ENCODE data around the gene RNF217.

Gene RNF217

DNA sequence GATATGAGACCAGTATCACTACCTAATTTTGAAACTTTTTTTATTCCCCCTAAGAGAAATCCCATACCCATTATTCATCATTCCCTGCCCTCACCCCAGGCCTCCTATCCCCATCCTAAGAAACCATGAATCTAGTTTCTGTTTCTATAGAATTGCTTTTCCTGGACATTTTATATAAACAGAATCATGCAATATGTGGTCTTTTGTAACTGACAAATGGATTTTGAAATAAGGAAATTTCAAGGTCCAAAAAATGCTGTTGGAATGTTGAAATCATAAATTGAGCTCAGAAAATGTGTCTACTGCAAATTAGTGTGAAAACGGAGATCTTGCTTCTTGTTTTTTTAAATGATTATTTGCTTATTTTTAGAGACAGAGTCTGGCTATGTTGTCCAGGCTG lies 25.1 kb downstream of the RNF217 start:
- in situ Hi-C loops (cut with HindIII; ENCODE audit: low sequenced_read_pairs) = no loop called here

DNA sequence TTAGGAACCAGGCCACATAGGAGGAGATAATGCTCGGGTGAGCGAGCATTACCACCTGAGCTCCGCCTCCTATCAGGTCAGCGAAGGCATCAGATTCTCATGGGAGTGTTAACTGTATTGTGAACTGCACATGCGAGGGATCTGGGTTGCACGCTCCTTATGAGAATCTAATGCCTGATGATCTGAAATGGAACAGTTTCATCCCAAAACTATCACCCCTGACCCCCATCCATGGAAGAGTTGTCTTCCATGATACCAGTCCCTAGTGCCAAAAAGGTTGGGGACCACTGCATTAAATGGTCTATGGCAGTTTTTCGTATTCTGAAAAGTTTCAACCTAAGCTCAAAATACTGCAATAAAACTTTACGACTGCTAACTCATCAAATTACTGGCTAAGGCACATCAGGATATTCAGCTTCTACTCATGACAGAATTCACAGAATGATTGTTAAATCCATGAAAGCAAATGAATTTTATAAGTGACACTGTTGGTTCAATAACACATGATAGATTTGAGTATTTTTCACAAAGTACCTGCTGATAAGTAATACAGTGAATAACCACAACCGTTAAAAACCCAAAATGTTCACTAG lies 25.9 kb downstream of the RNF217 start:
- in situ Hi-C loops (cut with HindIII; ENCODE audit: low sequenced_read_pairs) = no loop called here

DNA sequence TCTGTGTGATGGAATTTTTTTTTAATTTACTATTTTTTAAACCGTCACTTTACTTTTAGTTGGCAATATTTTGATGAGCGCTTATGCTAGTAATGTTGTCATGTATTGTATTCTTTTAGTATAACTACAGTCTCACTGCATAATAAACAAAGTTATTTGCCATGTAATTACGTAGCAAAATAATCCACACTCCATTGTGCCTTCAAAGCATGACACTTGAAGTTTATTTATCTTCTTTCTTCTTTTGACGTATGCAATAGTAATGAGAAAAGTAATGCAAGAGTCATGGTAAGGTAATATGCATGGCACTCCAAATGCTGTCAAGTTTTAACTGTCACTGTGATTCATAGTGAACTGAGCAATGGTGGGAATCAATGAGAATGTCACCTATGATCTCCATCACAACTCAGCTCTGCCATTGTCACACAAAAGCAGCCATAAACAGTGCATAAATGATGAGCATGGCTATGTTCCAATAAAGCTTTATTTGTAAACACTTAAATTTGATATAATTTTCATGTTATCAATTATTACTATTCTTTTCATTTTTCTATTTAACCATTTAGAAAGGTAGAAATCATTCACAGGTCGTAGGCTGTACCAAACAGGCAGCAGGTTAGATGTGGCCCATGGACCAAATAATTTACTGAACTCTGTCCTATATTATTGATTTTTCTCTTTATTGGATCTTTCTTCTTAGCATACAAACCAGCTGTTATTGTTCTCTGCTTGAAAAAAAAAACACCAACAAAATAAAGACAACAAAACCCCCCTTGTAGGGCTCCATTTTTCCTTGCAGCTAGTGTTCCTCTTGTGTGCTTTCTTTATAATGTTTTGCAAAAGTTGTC lies 27.1 kb downstream of the RNF217 start:
- in situ Hi-C loops (cut with HindIII; ENCODE audit: low sequenced_read_pairs) = no loop called here

DNA sequence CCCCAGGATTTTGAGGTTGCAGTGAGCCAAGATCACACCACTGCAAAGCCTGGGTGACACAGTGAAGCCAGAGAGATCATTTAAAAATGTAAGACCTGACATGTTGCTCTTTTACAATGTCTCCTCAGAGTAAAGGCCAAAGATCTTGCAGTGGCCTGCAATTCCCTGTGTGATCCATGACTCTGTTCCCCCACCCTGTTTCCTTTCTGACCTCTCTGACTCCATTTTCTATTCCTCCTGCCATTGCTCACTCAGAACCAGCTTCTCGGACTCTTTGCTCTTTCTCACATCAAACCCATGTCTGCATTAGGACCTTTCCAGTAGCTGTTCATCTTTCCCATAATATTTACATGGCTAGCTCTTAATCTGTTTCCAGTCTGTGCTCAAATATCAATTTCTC lies 28.8 kb downstream of the RNF217 start:
- in situ Hi-C loops (cut with HindIII; ENCODE audit: low sequenced_read_pairs) = no loop called here

DNA sequence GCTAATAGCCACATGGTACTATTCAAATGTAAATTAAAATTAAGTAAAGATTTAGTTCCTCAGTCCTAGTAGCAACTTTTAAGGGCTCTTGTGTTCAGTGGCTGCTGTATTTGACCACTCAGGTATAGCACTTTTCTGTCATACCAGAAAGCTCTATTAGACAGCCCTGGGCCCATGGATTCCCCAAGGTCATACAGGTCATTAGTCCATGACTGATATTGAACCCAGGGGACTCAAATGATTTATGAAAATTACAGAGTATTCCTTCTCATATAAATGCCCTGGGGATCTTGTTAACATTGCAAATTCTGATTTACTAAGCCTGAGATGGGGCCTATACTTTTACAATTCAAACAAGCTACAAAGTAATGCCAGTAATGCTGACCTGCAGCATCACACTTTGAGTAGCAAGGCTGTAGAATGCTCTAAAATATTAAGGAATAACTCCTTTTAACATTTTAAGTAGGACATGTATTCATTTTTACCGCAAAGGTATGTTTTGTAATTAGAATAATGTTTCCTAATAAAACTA lies 29.6 kb downstream of the RNF217 start:
- in situ Hi-C loops (cut with HindIII; ENCODE audit: low sequenced_read_pairs) = no loop called here

DNA sequence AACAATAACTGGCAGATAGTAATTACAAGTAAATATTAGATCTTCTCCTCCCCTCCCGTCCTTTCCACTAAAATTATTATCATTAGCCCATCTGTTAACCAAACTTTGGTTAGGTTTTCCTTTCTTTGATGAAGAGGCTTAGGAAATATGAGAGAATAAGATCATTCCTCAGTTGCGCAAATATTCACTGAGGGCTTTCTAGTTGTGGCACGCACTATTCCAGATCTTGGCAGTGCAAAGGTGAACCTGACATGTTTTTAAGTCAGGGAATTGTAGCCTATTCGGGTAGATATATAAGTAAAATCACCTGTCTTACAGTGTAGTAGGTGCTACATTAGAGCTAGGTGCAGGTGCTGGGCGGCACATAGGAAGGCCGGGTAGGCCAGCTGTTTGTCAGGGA lies 31.1 kb downstream of the RNF217 start:
- in situ Hi-C loops (cut with HindIII; ENCODE audit: low sequenced_read_pairs) = no loop called here

DNA sequence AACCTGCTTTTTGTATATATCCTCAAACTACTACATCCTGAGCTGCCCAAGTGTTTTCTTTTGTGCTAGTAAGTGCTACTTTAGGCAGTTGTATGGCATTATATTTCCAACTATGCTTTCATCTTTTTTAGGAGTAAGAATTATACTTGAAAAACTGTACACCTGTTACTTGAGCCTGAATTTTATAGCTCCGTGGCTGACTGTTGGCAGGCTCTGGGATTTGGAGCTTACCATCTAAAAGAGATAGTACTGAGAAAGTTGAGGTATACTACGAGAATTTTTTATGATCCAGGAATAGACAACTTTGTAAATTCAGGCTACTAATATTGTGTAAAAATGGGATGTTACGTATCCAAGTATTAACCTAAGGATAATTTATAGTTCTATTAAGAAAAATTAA lies 32.4 kb downstream of the RNF217 start:
- in situ Hi-C loops (cut with HindIII; ENCODE audit: low sequenced_read_pairs) = no loop called here

DNA sequence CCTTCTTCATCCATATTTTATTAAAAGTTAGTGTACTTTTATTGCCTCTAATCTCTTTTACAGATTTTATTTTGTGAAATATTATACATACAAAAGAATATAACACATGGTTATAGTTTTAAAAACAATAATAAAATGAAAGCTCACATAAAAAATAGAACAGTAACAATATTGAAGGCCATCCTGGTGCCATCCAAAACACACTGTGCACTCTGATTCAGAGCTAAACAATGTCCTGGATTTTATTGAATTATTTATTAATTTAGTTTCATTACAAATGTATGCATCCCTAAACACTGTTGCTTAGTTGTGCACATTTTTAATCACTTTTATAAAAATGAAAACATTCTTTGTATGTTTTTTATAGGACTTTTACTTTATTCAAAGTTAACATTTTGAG lies 32.9 kb downstream of the RNF217 start:
- in situ Hi-C loops (cut with HindIII; ENCODE audit: low sequenced_read_pairs) = no loop called here

DNA sequence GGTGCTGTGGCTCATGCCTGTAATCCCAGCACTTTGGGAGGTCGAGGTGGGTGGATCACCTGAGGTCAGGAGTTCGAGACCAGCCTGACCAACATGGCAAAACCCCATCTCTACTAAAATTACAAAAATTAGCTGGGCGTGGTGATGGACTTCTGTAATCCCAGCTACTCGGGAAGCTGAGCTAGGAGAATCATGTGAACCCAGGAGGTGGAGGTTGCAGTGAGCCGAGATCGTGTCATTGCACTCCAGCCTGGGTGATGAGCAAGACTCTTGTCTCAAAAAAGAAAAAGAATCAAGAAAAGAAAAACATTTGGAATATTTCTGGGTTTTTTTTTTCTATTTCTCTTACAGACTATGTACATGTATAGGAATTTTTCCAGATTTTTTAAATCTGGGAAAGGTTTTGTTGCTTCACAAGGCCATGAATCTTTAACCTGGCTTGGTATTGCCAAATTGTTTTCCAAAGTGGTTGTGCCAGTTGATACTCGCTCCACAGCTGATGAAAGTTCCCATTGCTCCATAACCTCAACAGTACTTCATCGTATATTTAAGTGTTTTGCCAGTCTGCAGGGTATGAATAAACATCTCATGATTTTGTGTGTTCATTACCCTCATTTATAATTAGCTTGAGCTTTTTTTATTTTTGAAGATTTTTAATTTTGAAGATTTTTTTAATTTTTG lies 33.5 kb downstream of the RNF217 start:
- in situ Hi-C loops (cut with HindIII; ENCODE audit: low sequenced_read_pairs) = no loop called here

DNA sequence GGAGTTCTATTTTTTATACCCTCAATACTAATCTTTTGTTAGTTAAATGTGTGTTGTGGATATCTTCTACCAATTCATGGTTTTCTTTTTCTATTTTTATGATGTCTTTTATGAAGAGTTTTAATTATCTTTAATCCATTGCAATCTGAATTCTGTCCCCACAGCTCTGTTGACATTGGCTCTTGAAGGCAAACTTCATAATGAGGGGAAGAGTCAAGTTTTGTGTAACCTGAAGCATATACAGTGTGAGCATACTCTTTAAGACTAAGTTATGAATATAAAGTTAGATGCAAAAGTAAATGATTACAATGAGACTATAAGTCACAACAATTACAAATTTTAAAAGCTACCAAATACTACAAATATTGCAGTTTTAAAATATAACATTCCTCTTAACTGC lies 34.2 kb downstream of the RNF217 start:
- in situ Hi-C loops (cut with HindIII; ENCODE audit: low sequenced_read_pairs) = no loop called here

DNA sequence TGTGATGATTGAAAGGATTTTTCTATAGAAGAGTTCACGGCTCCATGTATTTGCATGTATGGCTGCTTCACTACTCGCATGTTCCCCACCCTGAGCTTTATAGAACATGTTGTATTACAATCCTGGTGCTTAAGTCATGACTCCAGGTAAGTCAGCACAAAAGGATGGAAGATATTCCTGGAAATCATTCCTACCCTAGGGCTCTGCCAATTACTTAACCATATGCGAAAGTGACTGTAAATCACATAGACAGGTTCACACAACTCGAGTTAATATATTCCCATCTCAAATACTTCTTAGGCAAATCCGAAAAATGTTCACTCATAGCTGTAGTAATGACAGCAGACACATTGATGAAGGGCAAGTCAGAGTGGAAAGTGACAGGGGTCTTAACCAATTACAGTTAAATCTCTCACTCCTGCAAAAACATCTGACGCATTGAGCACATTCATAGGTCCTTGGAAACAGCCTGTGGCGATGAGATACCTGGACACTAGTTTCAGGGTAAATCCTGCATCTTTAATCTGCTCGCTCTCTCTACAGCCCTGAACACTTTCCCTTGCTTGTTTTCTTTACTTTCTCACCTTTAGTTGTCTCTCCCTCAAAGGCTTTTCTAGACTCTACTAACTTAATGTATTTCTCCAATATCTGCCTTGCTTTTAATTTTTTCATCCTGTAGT lies 35.1 kb downstream of the RNF217 start:
- in situ Hi-C loops (cut with HindIII; ENCODE audit: low sequenced_read_pairs) = no loop called here

DNA sequence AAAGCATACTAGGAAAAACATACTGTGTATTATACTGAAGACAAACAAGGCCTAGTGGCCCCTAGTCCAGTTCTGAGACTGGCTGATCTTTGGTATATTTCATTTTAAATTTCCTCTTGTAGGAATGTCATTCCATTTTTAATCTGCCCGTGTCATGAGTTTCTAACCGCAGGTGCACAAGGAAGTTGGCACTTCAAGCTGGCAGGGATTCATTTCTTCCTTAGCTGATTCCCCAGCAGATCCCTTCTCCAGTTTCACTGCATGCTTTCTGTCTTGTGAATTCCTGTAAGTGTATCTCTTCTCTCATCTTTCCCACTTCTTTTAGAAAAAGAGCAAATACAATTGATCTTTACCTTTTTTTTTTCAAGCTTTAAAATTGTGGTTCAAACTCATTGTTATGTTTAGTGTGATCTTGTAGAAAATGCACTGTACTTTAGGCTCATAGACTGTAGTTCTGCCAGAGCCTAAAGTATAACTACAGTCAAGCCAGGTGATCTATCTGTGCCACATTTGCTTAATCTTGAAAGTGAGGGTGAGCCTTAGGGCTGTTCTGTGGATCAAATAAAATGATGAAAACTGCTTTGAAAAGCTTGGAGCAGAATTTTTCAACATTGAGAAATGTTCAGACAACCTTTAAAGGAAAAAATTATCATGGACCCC lies 37.0 kb downstream of the RNF217 start:
- in situ Hi-C loops (cut with HindIII; ENCODE audit: low sequenced_read_pairs) = no loop called here

DNA sequence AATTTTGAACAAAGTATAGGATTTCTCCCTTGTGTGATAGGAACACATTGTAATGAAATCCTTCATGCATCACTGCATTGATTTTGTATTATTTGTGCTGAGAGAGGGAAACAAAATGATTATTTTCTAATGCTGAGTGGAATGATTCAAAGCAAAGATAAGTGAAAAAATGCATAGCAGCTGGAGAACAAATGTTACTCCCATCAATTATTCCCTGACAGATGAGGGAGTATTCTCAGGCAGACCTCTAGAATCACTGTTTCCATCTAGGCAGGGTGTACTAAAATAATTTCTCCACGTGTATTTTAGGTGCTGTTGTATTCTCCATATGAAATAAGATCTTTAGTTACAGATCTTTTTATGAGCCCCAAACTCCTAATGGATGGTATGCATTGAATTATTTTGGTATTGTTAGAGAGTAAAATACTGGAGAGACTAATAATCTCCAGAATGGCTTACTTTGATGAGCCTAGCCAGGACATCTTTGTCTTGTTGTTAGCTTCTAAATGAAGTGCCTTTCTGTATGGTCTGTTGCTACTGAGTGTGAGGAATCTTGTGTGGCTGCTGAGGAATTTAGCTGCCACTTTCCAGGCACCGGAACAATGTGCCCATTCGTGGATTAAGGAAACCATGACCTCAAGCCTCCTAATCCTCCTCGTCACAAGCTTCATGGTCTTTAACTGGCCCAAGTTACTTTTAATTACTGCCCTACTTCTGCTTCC lies 39.6 kb downstream of the RNF217 start:
- in situ Hi-C loops (cut with HindIII; ENCODE audit: low sequenced_read_pairs) = no loop called here

DNA sequence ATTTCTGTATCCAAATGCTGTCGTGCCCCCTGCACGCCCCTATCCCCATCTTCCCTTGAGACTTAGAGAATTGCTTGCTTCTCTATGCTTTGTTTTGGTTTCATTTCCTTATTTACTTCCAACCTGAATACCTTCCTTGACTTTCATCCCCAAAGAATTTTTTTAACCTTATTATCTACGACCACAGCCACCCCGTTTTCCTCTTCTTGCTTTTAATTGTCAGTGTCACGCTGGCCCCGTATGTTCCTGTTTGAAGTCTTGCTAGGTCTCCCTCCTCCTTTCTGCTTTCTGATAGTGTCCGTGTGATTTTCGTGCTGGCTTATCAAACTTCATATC lies 40.1 kb downstream of the RNF217 start:
- in situ Hi-C loops (cut with HindIII; ENCODE audit: low sequenced_read_pairs) = no loop called here

DNA sequence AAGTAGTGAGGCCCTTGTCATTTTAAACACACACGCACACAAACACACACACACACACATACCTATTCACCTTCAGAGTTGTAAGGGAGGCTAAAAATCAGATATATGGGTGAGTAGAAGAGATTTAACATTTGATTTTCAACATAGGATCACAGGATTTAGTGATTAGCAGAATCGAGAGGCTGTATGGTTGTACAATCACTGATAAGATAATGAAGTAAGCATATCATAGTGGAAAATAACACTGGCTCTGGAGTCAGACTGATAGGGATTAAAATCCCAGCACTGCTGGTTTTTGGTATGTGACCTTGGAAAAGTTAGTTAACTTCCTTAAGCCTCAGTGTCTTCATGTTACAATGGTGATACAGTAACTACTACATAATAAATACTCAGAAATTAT lies 40.8 kb downstream of the RNF217 start:
- in situ Hi-C loops (cut with HindIII; ENCODE audit: low sequenced_read_pairs) = no loop called here

DNA sequence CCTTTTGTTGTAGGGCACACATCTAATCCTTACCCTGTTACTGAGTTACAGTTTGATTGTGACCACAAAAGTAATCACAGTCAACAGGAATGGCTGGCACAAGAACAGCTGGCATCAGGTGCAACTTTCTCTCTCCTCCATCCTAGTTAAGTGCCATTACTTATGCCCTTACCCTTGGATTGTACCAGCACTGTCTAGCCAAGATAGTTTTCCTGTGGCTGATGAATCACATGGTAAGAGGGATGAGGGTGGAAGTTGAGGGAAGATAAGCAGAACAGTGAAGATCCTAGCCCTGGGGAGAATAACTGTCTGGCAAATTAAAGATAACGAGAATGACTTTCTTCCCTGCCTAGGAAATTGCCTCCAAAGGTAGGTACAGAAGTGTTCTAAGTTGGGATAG lies 42.0 kb downstream of the RNF217 start:
- in situ Hi-C loops (cut with HindIII; ENCODE audit: low sequenced_read_pairs) = no loop called here

DNA sequence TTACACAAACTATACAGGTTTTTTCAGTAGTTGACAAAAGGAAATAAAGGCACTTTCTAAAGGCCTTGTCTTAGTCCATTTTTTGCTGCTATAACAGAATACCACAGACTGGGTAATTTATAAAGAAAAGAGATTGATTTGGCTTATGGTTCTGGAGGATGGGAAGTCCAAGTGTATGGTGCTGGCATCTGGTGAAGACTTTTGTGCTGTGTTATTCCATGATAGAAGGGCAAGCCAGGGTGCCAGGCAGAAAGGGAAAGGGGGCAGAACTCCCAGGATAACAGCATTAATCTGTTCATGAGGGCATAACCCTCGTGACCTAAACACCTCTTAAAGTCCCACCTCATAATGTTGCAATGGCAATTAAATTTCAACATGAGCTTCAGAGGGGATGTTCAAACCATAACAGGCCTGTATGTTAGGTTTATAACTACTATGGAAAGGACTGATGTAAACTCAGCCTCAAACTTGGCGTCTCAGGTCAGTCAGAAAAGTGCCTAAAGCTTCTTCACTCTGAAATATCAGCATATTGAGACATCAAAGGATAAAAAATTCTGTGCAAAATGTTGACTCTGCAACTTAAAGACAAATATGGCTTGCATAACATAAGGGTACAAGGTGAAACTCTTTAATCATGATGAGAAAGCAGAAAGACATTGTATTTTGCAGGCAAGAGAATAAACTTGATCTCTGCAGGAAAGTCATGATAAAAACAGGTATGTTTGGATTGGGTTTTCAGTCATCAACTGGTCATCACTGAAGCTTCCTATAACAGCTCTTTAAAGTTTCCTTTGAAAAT lies 42.8 kb downstream of the RNF217 start:
- in situ Hi-C loops (cut with HindIII; ENCODE audit: low sequenced_read_pairs) = no loop called here

DNA sequence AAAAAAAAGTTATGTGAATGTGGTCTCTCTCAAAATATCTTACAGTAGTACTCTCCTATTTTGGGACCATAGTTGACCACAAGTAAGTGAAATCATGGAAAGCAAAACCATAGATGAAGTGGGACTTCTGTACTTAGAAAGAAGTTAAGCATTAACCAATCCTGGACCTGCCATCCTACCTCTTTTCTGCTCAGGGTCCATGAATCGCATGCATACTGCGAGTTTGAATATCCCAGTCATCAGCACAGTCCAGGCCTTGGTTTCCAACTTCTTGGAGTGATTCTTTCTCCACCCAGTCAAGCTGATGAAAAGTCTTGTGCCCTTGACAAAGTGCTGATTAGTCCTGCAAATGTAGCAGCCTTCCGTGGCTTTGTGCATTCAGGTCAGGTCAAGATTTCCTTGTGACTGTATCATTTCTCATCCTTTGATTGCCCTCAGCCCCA lies 46.0 kb downstream of the RNF217 start:
- in situ Hi-C loops (cut with HindIII; ENCODE audit: low sequenced_read_pairs) = no loop called here

DNA sequence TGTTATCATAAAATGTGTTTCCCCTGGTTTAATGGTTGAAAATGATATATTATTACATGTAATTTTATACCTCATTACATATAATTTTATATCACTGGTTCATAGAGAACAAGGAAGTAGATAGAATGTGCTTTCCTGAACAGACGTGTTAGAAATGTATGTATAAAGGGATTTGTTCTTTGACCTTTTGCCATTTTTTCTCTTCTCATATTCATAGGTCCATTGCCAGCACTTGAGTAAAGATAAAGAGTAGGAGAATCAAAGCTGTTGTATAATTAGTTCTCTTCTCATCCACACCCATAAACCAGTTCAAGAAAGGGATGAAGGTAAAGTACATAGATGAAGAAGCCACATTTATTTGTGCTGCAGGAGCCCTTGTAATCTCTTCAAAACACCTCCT lies 46.7 kb downstream of the RNF217 start:
- in situ Hi-C loops (cut with HindIII; ENCODE audit: low sequenced_read_pairs) = no loop called here

Measured in endothelial cell of hepatic sinusoid (primary cell).